ENCODE results near the gene CASQ2. TPM values are rescaled to one million over a fixed set of nuclear protein-coding genes. Genes with fewer than 3 reads are reported as not detected.

CASQ2 gene
- total RNA-seq, 1 donor from 2014 or later = not detected

GRCh38 chr1:115809847-115810246, 41.3 kb upstream of the CASQ2 start:
- TF ChIP-seq, protein P1, sequence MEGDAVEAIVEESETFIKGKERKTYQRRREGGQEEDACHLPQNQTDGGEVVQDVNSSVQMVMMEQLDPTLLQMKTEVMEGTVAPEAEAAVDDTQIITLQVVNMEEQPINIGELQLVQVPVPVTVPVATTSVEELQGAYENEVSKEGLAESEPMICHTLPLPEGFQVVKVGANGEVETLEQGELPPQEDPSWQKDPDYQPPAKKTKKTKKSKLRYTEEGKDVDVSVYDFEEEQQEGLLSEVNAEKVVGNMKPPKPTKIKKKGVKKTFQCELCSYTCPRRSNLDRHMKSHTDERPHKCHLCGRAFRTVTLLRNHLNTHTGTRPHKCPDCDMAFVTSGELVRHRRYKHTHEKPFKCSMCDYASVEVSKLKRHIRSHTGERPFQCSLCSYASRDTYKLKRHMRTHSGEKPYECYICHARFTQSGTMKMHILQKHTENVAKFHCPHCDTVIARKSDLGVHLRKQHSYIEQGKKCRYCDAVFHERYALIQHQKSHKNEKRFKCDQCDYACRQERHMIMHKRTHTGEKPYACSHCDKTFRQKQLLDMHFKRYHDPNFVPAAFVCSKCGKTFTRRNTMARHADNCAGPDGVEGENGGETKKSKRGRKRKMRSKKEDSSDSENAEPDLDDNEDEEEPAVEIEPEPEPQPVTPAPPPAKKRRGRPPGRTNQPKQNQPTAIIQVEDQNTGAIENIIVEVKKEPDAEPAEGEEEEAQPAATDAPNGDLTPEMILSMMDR (conservative IDR thresholded peaks at IDR 0.05; ENCODE audit: low read depth, low read length) = no peak
- no peak for DNase-seq (ENCODE audit: low read depth)
- no peak overlapping the region for H3K4me3 ChIP-seq (ENCODE audit: low read depth, low read length)

DNA sequence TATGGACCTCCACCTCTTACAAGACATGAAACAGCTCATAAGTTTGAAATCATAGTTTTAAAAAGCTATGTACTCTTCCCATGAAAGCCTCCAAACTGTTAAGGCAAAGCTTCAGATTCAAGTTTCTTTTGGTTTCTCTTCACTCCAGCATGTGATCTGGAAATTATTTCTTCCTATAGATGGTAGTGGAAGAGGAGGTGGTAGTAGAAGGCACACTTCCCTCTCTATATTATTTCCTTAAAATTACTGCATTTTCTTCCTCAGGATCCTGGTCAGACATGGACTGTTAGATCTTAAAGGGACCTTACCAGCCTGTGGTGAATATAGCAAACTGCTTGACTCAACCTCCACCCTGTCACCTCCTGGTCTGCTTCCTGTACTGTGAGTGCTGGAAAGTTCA, 40.6 kb upstream of the CASQ2 start:
- H3K4me3 ChIP-seq (ENCODE audit: low read depth, low read length) = no peak overlapping the region
- no peak for DNase-seq (ENCODE audit: low read depth)
- TF ChIP-seq, protein P1 (conservative IDR thresholded peaks at IDR 0.05; ENCODE audit: low read depth, low read length) = no peak

- TF ChIP-seq, protein P1 (conservative IDR thresholded peaks at IDR 0.05; ENCODE audit: low read depth, low read length) = peak; percentile 86
- DNase-seq (ENCODE audit: low read depth) = peak; percentile 32
- H3K4me3 ChIP-seq (ENCODE audit: low read depth, low read length) = no peak overlapping the region
Measured at GRCh38 chr1:115807723-115808122, 39.2 kb upstream of the CASQ2 start.

- no peak for DNase-seq (ENCODE audit: low read depth)
- H3K4me3 ChIP-seq (ENCODE audit: low read depth, low read length) = no peak overlapping the region
- TF ChIP-seq, protein P1 (conservative IDR thresholded peaks at IDR 0.05; ENCODE audit: low read depth, low read length) = no peak
Measured at GRCh38 chr1:115805597-115805996, 37.1 kb upstream of the CASQ2 start.

DNA sequence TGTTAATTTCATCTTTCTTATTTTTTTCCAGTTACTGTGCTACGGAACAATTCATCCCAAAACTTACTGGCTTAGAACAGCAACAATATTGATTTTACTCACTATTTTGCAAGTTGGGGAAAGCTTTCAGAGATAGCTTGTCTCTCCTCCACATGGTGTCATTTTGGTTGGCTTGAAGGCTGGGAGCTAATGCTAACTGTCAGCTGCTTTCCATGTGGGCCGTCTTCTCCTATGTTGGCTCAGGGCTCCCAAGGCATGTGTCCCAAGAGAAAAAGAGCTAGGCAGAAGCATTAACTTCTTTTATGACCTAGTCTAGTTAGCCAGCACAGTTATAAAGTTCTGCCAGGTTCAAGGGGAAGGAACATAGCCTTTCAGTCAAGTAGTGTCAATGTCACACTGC, 33.9 kb upstream of the CASQ2 start:
- TF ChIP-seq, protein P1 (conservative IDR thresholded peaks at IDR 0.05; ENCODE audit: low read depth, low read length) = no peak
- DNase-seq (ENCODE audit: low read depth) = no peak
- H3K4me3 ChIP-seq (ENCODE audit: low read depth, low read length) = no peak overlapping the region

DNA sequence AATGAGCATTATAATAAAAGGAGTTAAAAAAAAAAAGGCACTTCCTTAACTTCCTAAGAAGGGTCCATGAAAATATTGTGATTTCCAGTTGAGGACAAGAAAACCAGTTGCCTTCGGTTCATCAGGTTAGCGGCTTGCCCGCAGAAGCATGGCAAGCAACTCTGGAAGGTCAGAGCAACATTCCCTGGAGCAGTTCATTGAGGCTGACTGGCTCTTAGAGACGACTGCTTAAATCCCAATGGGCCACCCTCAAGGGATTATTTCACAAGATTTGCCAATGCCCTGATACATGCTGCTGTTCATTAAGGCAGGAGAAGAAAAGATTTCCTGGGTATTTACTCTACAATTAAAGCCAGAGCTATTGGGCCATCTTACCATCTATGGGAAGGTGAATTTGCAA, 29.0 kb upstream of the CASQ2 start:
- no peak for DNase-seq (ENCODE audit: low read depth)
- TF ChIP-seq, protein P1 (conservative IDR thresholded peaks at IDR 0.05; ENCODE audit: low read depth, low read length) = no peak
- no peak overlapping the region for H3K4me3 ChIP-seq (ENCODE audit: low read depth, low read length)

DNA sequence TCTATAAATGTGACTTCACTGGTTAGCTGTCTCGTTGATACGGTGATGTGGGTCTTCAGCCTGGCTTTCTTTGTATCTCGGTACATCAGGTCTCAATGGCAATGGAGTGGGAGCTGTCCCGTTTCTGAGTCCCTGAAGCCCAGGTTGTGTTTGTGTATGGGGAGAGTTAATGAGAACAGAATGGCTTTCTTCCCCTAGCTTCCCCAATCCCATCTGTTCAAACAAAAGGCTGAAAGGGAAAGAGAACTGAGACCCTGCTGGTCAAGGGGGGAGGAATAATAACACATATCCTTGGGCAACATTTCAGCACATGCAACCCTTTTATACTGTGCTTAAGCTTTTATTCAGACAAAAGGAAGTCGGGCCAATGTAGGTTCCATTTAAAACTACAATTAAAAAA, 28.4 kb upstream of the CASQ2 start:
- TF ChIP-seq, protein P1 (conservative IDR thresholded peaks at IDR 0.05; ENCODE audit: low read depth, low read length) = no peak
- DNase-seq (ENCODE audit: low read depth) = no peak
- no peak overlapping the region for H3K4me3 ChIP-seq (ENCODE audit: low read depth, low read length)
